Keratinocyte (primary cell): ENCODE measurements around the gene GREB1. TPM values are rescaled to one million over a fixed set of nuclear protein-coding genes. Genes with fewer than 3 reads are reported as not detected.

Experiments used
- DNase-seq: peaks from one replicate; pipeline ENCODE4 v3.0.0-alpha.2; 2011; ENCODE audit warnings: low read depth, missing footprints, low spot score
- FAIRE-seq: peaks from 2 replicates; lab custom pipeline; 2011; peaks lifted over from hg19 to GRCh38; lab: Jason Lieb, UNC
- H2AFZ ChIP-seq: 2 replicates; pipeline ENCODE4 v1.6.0; 2012; ENCODE audit warnings: low read length, control low read depth, inconsistent platforms; ENCODE audit not compliant: control insufficient read depth
- H3K27ac ChIP-seq: 2 replicates; pipeline ENCODE4 v1.5.1; 2011; ENCODE audit warnings: low read length; ENCODE audit not compliant: control insufficient read depth, insufficient read depth
- H3K27me3 ChIP-seq: 3 replicates; pipeline ENCODE4 v1.6.0; 2011; ENCODE audit warnings: low read length; ENCODE audit not compliant: control insufficient read depth, insufficient read depth; ENCODE audit errors: extremely low read depth
- H3K36me3 ChIP-seq, 2 experiments: 2 replicates in 1 of 2; 3 replicates in 1 of 2; pipeline ENCODE4 v1.5.1; 2011; ENCODE audit warnings: low read length in 2 of 2, mild to moderate bottlenecking in 1 of 2; ENCODE audit not compliant: control insufficient read depth in 2 of 2, insufficient read depth in 2 of 2; ENCODE audit errors: extremely low read depth in 1 of 2
- H3K4me1 ChIP-seq: 3 replicates; pipeline ENCODE4 v1.5.1; 2011; ENCODE audit warnings: low read length; ENCODE audit not compliant: control insufficient read depth, insufficient read depth; ENCODE audit errors: extremely low read depth
- H3K4me2 ChIP-seq: 3 replicates; pipeline ENCODE4 v1.6.0; 2011; ENCODE audit warnings: low read depth, low read length; ENCODE audit not compliant: control insufficient read depth, insufficient read depth; ENCODE audit errors: extremely low read depth
- H3K4me3 ChIP-seq, 3 experiments: fragments of 200-600 bp in 1 of 3; sonication (generic) in 1 of 3; 2 replicates in 2 of 3; 3 replicates in 1 of 3; pipeline ENCODE4 v1.5.1; 2011 to 2016; ENCODE audit warnings: low read length in 3 of 3, mild to moderate bottlenecking in 3 of 3, control low read depth in 2 of 3, inconsistent platforms in 1 of 3, low read depth in 1 of 3, mixed read lengths in 1 of 3, mixed run types in 1 of 3, moderate library complexity in 1 of 3; ENCODE audit not compliant: control insufficient read depth in 2 of 3, insufficient read depth in 2 of 3; ENCODE audit errors: extremely low read depth in 1 of 3
- H3K79me2 ChIP-seq: 2 replicates; pipeline ENCODE4 v1.6.0; 2012; ENCODE audit warnings: low read length; ENCODE audit not compliant: control insufficient read depth, insufficient read depth
- H3K9ac ChIP-seq: 3 replicates; pipeline ENCODE4 v1.6.0; 2011; ENCODE audit warnings: low read length; ENCODE audit not compliant: control insufficient read depth, insufficient read depth; ENCODE audit errors: extremely low read depth
- H3K9me1 ChIP-seq: 3 replicates; pipeline ENCODE4 v1.6.0; 2011; ENCODE audit warnings: low read length; ENCODE audit not compliant: control insufficient read depth, insufficient read depth; ENCODE audit errors: extremely low read depth
- H3K9me3 ChIP-seq: 2 replicates; pipeline ENCODE4 v1.5.1; 2012; ENCODE audit warnings: low read depth, low read length; ENCODE audit not compliant: control insufficient read depth
- H4K20me1 ChIP-seq: 3 replicates; pipeline ENCODE4 v1.6.0; 2011; ENCODE audit warnings: low read length; ENCODE audit not compliant: control insufficient read depth, insufficient read depth; ENCODE audit errors: extremely low read depth
- EZH2 ChIP-seq: IDR thresholded peaks from one replicate; pipeline ENCODE4 v1.6.1; 2012; ENCODE audit warnings: inconsistent platforms, mild to moderate bottlenecking, low read length, moderate library complexity
- dilution Hi-C: fragments of 300-500 bp; cut with MboI; formaldehyde crosslinking; loops from one replicate; pipeline ENCODE4 v1.7.0; 2020; ENCODE audit warnings: low sequenced_read_pairs; ENCODE audit not compliant: extremely low pct_ligation_motif_present
- polyA plus RNA-seq, 5 experiments: library from polyadenylated mRNA; depleted of rRNA in 3 of 5; stranded (reverse) in 3 of 5; stranded (forward) in 1 of 5; unstranded in 1 of 5; fragments of >200 nt; gene quantifications; 1 replicate in 1 of 5; 2 replicates in 3 of 5; 3 replicates in 1 of 5; pipeline versions ENCODE4 v1.2.1 to v1.2.3, GENCODE V29; 2011 to 2012; ENCODE audit warnings: missing spikeins in 2 of 5, low read depth in 1 of 5, low replicate concordance in 1 of 5
- TF ChIP-seq, protein P1 (sequence below), 3 experiments: IDR thresholded peaks in 1 of 3; conservative IDR thresholded peaks in 1 of 3; optimal IDR thresholded peaks in 1 of 3; 2 replicates in 2 of 3; 3 replicates in 1 of 3; pipeline versions ENCODE3 to v1.5.1; 2011; ENCODE audit warnings: low read length in 3 of 3, mild to moderate bottlenecking in 3 of 3, moderate library complexity in 2 of 3, control low read depth in 1 of 3, inconsistent platforms in 1 of 3; ENCODE audit not compliant: insufficient read depth in 2 of 3; ENCODE audit errors: extremely low read depth in 1 of 3

Gene GREB1
- polyA plus RNA-seq, 1 donor (not counting 4 experiments of a cell fraction or from before 2014, with no cell fraction given), result 0.13 TPM

GRCh38 chr2:11678306-11678960 lies 144.6 kb downstream of the GREB1 start:
- FAIRE-seq, result no peak
- H3K79me2 ChIP-seq, result no peaks in the 10 kb centered on the region
- no peak for DNase-seq
- dilution Hi-C loops, result loop anchor here (25.0 kb wide), 1 partner anchor 109 kb away; no protein-coding TSS in a partner anchor
- no peak overlapping the region for H3K4me2 ChIP-seq
- H3K36me3 ChIP-seq, result no peaks in the 10 kb centered on the region
- H4K20me1 ChIP-seq, result no peaks in the 10 kb centered on the region
- H3K9ac ChIP-seq, result no peak overlapping the region
- H3K27me3 ChIP-seq, result peaks cover 68% of the 10 kb centered on the region
- H3K27ac ChIP-seq, result no peak overlapping the region
- no peak for TF ChIP-seq EZH2
- TF ChIP-seq, protein P1, sequence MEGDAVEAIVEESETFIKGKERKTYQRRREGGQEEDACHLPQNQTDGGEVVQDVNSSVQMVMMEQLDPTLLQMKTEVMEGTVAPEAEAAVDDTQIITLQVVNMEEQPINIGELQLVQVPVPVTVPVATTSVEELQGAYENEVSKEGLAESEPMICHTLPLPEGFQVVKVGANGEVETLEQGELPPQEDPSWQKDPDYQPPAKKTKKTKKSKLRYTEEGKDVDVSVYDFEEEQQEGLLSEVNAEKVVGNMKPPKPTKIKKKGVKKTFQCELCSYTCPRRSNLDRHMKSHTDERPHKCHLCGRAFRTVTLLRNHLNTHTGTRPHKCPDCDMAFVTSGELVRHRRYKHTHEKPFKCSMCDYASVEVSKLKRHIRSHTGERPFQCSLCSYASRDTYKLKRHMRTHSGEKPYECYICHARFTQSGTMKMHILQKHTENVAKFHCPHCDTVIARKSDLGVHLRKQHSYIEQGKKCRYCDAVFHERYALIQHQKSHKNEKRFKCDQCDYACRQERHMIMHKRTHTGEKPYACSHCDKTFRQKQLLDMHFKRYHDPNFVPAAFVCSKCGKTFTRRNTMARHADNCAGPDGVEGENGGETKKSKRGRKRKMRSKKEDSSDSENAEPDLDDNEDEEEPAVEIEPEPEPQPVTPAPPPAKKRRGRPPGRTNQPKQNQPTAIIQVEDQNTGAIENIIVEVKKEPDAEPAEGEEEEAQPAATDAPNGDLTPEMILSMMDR (optimal IDR thresholded peaks at IDR 0.05 in 1 of 3, IDR thresholded peaks at IDR 0.05 in 1 of 3, conservative IDR thresholded peaks at IDR 0.05 in 1 of 3; ENCODE audit: extremely low read depth in 1 of 3, insufficient read depth in 2 of 3, low read length in 3 of 3), result no peak
- H3K4me3 ChIP-seq, result no peak overlapping the region
- no peaks in the 10 kb centered on the region for H3K9me3 ChIP-seq
- H2AFZ ChIP-seq, result no peak overlapping the region
- no peaks in the 10 kb centered on the region for H3K4me1 ChIP-seq
- H3K9me1 ChIP-seq, result no peaks in the 10 kb centered on the region

DNA sequence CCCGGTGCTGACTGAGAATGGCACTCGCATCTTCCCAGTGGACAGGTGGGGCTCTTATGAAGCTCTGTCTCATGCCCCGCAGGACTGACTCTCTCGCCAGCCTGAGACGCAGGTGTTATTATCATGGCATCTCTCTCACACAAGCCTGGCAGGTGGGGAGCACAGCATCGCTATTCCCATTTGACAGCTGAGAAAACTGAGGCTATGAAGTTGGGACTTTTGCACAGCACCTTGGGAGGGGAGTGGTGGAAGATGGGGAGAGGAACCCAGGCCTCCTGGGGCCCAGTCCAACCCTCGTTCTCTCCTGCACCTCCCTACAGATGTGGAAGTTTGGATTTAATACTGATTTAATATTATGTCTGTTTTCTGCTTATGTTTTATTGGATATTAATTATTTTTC lies 145.2 kb downstream of the GREB1 start:
- H3K36me3 ChIP-seq, result no peaks in the 10 kb centered on the region
- no peak overlapping the region for H3K4me2 ChIP-seq
- no peak for FAIRE-seq
- H4K20me1 ChIP-seq, result no peaks in the 10 kb centered on the region
- no peak for DNase-seq
- dilution Hi-C loops, result loop anchor here (25.0 kb wide), 1 partner anchor 108 kb away; no protein-coding TSS in a partner anchor
- TF ChIP-seq EZH2, result no peak
- TF ChIP-seq, protein P1 (optimal IDR thresholded peaks at IDR 0.05 in 1 of 3, IDR thresholded peaks at IDR 0.05 in 1 of 3, conservative IDR thresholded peaks at IDR 0.05 in 1 of 3; ENCODE audit: extremely low read depth in 1 of 3, insufficient read depth in 2 of 3, low read length in 3 of 3), result no peak
- H3K27ac ChIP-seq, result no peak overlapping the region
- H3K9me3 ChIP-seq, result no peaks in the 10 kb centered on the region
- H3K27me3 ChIP-seq, result peaks cover 71% of the 10 kb centered on the region
- H3K9ac ChIP-seq, result no peak overlapping the region
- no peaks in the 10 kb centered on the region for H3K9me1 ChIP-seq
- H3K4me1 ChIP-seq, result no peaks in the 10 kb centered on the region
- H3K79me2 ChIP-seq, result no peaks in the 10 kb centered on the region
- no peak overlapping the region for H3K4me3 ChIP-seq
- H2AFZ ChIP-seq, result no peak overlapping the region
